GM21515 (cell line): ENCODE measurements around the gene UST.

Experiments used
- ATAC-seq: cut with Tn5 transposase; IDR thresholded peaks from one replicate; pipeline ENCODE4 v1.9.1; 2021; ENCODE audit not compliant: unreplicated experiment

Gene UST

DNA sequence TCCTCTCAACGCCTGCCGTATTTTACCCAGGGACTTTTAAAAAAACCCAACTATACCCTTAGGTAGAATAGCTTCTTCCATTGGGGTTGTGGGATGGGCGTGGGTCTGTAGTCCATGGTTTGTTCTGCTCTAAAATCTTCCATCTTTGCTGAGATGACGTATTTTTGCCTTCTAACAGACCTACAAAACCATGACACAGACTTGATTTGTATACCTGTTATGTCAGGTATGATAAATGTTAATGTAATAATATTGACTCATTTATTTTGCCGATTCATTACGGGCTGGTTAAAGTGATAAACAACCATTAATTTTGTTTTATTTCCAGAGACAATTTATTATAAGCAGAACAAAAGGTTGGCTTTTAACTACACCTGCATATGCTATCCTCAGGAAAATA lies 48.7 kb downstream of the UST start:
- no peak for ATAC-seq

DNA sequence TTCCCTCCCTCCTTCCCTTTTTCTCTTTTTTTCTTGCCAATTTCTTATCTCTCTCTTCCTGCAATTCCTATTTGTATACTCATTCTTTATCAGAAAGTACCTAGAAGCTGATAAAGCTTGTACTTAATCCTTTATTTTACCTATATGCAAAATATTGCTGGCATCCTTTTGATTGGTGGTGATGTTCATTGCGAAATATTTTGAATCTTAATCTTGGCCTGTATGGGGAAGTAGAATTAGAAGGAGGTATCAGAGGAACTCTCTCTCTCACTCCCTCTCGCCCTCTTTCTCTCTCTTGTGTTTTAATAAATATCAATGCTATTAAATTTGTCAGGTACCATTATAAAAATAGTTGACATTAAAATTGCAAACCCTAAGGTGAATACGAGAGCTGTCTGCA lies 52.8 kb downstream of the UST start:
- ATAC-seq = no peak

DNA sequence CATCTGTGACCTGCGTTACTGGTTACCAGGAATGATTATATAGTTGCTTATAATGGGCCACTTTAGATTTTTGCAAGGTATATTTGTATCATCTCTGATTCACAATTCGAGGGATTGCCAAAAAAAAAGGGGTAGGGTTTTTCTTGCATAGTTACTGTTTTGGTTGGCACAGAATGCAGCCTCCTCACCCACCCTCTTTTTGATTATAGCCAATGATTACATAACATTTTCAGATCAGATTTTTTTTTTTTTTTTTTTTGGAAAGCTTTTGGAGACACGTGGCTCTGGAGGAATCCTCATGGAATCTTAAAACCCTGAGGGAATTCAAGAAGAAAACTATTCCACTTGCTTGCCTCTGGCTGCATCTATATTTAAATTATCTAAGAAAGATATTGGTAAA lies 53.7 kb downstream of the UST start:
- no peak for ATAC-seq

GRCh38 chr6:148803979-148804378 lies 57.1 kb downstream of the UST start:
- ATAC-seq = no peak

DNA sequence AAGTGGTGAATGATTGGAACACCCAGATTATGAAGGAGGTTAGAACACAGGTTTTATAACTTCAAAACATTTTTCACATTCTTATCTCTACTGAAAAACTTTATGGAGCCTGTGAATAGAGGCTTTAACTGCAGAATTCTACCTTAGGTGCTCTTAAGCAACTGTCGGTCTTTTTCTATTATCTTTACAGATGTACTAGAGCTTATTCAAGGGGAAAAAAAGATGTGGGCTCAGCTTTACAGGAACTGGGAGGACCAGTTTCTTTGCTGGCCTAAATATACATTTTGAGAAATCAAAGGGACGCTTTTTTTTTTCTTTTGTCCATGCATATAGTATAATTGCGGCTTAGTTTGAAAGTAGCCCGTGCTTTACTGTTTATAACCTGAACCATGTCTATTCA lies 58.9 kb downstream of the UST start:
- ATAC-seq = no peak

- ATAC-seq = no peak
Measured at GRCh38 chr6:148807784-148808183, 61.0 kb downstream of the UST start.

- no peak for ATAC-seq
Measured at GRCh38 chr6:148808786-148809304, 62.0 kb downstream of the UST start.

DNA sequence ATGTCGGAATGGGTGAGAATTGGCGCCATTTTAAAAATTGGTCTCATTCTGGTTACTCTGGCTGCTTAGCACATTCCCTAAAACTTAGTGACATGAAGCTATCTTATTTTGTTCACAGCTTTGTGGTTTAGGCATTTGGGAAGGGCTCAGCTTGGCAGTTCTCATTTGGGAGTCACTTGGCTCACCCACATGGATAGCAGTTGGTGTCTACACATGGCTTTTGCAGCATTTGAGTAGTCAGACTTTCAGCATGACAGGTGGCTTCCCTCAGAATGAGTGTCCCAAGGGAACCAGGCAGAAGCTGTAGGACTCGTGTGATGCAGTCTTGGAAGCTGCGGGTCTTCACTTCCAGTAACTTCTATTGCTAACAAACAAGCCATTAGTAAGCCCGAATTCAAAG lies 64.6 kb downstream of the UST start:
- ATAC-seq = no peak

GRCh38 chr6:148814082-148814790 lies 67.4 kb downstream of the UST start:
- ATAC-seq = no peak

- ATAC-seq = no peak
Measured at GRCh38 chr6:148814869-148815268, 68.0 kb downstream of the UST start.

DNA sequence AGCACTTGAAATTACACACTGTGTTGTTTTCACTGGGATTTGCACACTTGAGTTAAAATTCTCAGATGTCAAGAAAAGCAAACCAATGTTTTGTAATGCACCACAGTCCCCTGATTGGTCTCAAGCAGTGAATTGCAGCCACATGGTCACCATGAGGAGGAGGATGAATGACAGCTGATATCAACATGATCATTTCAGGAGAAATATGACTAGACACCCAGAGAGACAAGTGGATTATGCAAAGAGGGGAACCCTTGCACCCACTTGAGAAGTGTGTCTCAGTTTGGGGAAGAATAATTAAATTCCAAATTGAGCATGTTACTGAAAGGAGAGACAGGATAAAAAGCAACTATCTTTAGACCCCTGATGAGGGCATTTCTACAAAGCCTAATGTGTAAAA lies 69.3 kb downstream of the UST start:
- no peak for ATAC-seq

- ATAC-seq = no peak
Measured at GRCh38 chr6:148817689-148818088, 70.9 kb downstream of the UST start.

GRCh38 chr6:148818939-148819575 lies 72.2 kb downstream of the UST start:
- no peak for ATAC-seq

GRCh38 chr6:148819852-148820251 lies 73.0 kb downstream of the UST start:
- no peak for ATAC-seq

- no peak for ATAC-seq
Measured at GRCh38 chr6:148822819-148823218, 76.0 kb downstream of the UST start.

DNA sequence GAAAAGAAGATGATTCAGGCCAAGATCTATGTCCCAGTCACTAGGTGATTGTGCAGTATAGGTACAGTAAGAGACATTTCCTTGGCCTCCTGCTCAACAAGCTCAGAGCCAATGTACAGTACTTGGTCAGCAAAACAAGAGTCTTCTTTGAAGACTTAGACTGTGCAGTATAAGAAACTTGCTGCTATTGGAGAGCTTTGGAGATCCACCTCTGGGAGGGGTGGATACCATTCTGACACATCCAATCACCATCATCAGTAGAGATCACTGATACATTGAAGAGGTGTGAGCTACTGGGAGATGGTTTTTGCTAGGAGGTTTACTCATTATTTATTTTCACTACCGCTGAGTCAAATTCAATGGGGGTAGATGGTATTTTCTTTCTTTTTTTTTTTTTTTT lies 77.5 kb downstream of the UST start:
- ATAC-seq = no peak

- ATAC-seq = no peak
Measured at GRCh38 chr6:148824960-148825359, 78.1 kb downstream of the UST start.

DNA sequence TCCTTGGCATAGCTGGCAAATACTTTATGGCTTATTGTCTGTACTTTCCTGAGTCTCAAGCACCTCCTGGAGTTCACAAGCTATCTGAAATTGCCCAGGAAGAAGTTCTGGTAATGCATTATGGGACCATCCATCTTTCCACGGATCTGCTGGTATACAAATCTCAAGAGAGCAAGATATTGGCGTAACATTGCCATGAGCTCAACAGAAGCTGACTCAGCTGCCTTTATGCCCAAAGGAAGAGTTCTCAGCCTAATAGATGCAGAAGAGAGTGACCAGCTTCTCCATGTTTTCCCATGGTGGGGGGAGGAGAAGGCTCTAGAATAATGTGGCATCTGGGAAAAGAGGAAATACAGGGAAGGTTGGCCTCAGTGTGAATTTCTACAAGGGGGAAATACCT lies 78.7 kb downstream of the UST start:
- ATAC-seq = no peak

GRCh38 chr6:148827416-148828045 lies 80.7 kb downstream of the UST start:
- ATAC-seq = no peak

DNA sequence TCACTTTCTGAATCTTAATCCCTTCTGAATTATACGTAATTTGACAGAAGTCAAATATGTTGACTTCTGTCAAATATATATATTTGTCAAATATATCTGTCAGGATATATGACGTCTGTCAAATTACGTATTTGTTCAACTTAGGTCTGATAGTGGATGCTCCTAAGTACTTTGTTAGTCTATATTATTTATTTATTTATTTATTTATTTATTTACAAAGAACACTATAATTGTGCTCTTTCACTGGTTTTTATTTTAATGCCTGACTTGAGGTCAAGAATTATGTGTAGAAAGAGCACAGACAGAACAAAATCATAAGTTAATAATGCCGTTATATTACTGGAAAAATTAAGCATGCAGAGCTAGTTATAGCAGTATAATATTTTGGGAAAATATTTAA lies 81.2 kb downstream of the UST start:
- no peak for ATAC-seq

GRCh38 chr6:148829415-148830101 lies 82.7 kb downstream of the UST start:
- no peak for ATAC-seq

DNA sequence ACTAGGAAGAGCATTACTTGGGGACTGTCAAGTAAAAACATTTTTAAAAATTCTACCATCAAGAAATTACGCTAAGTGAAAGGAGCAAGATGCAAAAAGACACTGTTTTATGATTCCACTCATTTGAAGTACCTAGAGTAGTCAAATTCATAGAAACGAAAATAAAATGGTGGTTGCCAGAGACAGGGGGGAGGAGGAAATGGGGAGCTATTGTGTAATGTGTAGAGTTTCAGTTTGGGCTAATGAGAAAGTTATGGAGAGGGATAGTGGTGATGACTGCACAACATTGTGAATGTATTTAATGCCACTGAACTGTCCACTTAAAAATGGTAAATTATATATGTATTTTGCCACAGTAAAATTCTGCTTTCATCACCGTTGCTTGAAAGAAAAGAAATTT lies 83.8 kb downstream of the UST start:
- ATAC-seq = no peak
